Retinal pigment epithelial cell (primary cell): ENCODE data around the gene TLNRD1.

Experiments
- DNase-seq: peaks from one replicate; pipeline ENCODE4 v3.0.0-alpha.2; 2010; ENCODE audit warnings: low read depth
- H3K4me3 ChIP-seq: 2 replicates; pipeline ENCODE4 v1.5.1; 2011; ENCODE audit warnings: mild to moderate bottlenecking, low read length, control low read depth, moderate library complexity
- CTCF ChIP-seq: conservative IDR thresholded peaks from 2 replicates; pipeline ENCODE4 v1.5.1; 2011; ENCODE audit warnings: low read depth, low read length, control low read depth, inconsistent platforms

Gene TLNRD1

GRCh38 chr15:80970018-80970657 lies 30.6 kb upstream of the TLNRD1 start:
- peak; percentile 72 for TF ChIP-seq CTCF
- no peak overlapping the region for H3K4me3 ChIP-seq
- no peak for DNase-seq

GRCh38 chr15:80970658-80971057 lies 30.1 kb upstream of the TLNRD1 start:
- H3K4me3 ChIP-seq, result no peak overlapping the region
- DNase-seq, result no peak
- no peak for TF ChIP-seq CTCF

- no peak for DNase-seq
- no peak for TF ChIP-seq CTCF
Observed at GRCh38 chr15:80971143-80971542, 29.6 kb upstream of the TLNRD1 start.

GRCh38 chr15:80972276-80972675 lies 28.4 kb upstream of the TLNRD1 start:
- no peak for TF ChIP-seq CTCF
- DNase-seq, result no peak
- H3K4me3 ChIP-seq, result no peak overlapping the region

More at GRCh38 chr15:80971143-80971542, 29.6 kb upstream of the TLNRD1 start:
- H3K4me3 ChIP-seq, result no peak overlapping the region

GRCh38 chr15:80974914-80975313 lies 25.8 kb upstream of the TLNRD1 start:
- no peak overlapping the region for H3K4me3 ChIP-seq
- TF ChIP-seq CTCF, result no peak
- DNase-seq, result no peak

- no peak overlapping the region for H3K4me3 ChIP-seq
- TF ChIP-seq CTCF, result no peak
- DNase-seq, result no peak
Observed at GRCh38 chr15:80976851-80977250, 23.9 kb upstream of the TLNRD1 start.

GRCh38 chr15:80977627-80978036 lies 23.1 kb upstream of the TLNRD1 start:
- peak; percentile 70 for TF ChIP-seq CTCF
- DNase-seq, result no peak
- no peak overlapping the region for H3K4me3 ChIP-seq
